Keratinocyte (primary cell): ENCODE results near the gene ANKRD10. TPM values are rescaled to one million over a fixed set of nuclear protein-coding genes. Genes with fewer than 3 reads are reported as not detected.

ENCODE experiments used
- DNase-seq: peaks from one replicate; pipeline ENCODE4 v3.0.0-alpha.2; 2011; ENCODE audit warnings: low read depth, missing footprints, low spot score
- FAIRE-seq: peaks from 2 replicates; lab custom pipeline; 2011; peaks lifted over from hg19 to GRCh38; lab: Jason Lieb, UNC
- H2AFZ ChIP-seq: 2 replicates; pipeline ENCODE4 v1.6.0; 2012; ENCODE audit warnings: low read length, control low read depth, inconsistent platforms; ENCODE audit not compliant: control insufficient read depth
- H3K27ac ChIP-seq: 2 replicates; pipeline ENCODE4 v1.5.1; 2011; ENCODE audit warnings: low read length; ENCODE audit not compliant: control insufficient read depth, insufficient read depth
- H3K27me3 ChIP-seq: 3 replicates; pipeline ENCODE4 v1.6.0; 2011; ENCODE audit warnings: low read length; ENCODE audit not compliant: control insufficient read depth, insufficient read depth; ENCODE audit errors: extremely low read depth
- H3K36me3 ChIP-seq, 2 experiments: 2 replicates in 1 of 2; 3 replicates in 1 of 2; pipeline ENCODE4 v1.5.1; 2011; ENCODE audit warnings: low read length in 2 of 2, mild to moderate bottlenecking in 1 of 2; ENCODE audit not compliant: control insufficient read depth in 2 of 2, insufficient read depth in 2 of 2; ENCODE audit errors: extremely low read depth in 1 of 2
- H3K4me1 ChIP-seq: 3 replicates; pipeline ENCODE4 v1.5.1; 2011; ENCODE audit warnings: low read length; ENCODE audit not compliant: control insufficient read depth, insufficient read depth; ENCODE audit errors: extremely low read depth
- H3K4me2 ChIP-seq: 3 replicates; pipeline ENCODE4 v1.6.0; 2011; ENCODE audit warnings: low read depth, low read length; ENCODE audit not compliant: control insufficient read depth, insufficient read depth; ENCODE audit errors: extremely low read depth
- H3K4me3 ChIP-seq, 3 experiments: fragments of 200-600 bp in 1 of 3; sonication (generic) in 1 of 3; 2 replicates in 2 of 3; 3 replicates in 1 of 3; pipeline ENCODE4 v1.5.1; 2011 to 2016; ENCODE audit warnings: low read length in 3 of 3, mild to moderate bottlenecking in 3 of 3, control low read depth in 2 of 3, inconsistent platforms in 1 of 3, low read depth in 1 of 3, mixed read lengths in 1 of 3, mixed run types in 1 of 3, moderate library complexity in 1 of 3; ENCODE audit not compliant: control insufficient read depth in 2 of 3, insufficient read depth in 2 of 3; ENCODE audit errors: extremely low read depth in 1 of 3
- H3K79me2 ChIP-seq: 2 replicates; pipeline ENCODE4 v1.6.0; 2012; ENCODE audit warnings: low read length; ENCODE audit not compliant: control insufficient read depth, insufficient read depth
- H3K9ac ChIP-seq: 3 replicates; pipeline ENCODE4 v1.6.0; 2011; ENCODE audit warnings: low read length; ENCODE audit not compliant: control insufficient read depth, insufficient read depth; ENCODE audit errors: extremely low read depth
- H3K9me1 ChIP-seq: 3 replicates; pipeline ENCODE4 v1.6.0; 2011; ENCODE audit warnings: low read length; ENCODE audit not compliant: control insufficient read depth, insufficient read depth; ENCODE audit errors: extremely low read depth
- H3K9me3 ChIP-seq: 2 replicates; pipeline ENCODE4 v1.5.1; 2012; ENCODE audit warnings: low read depth, low read length; ENCODE audit not compliant: control insufficient read depth
- H4K20me1 ChIP-seq: 3 replicates; pipeline ENCODE4 v1.6.0; 2011; ENCODE audit warnings: low read length; ENCODE audit not compliant: control insufficient read depth, insufficient read depth; ENCODE audit errors: extremely low read depth
- EZH2 ChIP-seq: IDR thresholded peaks from one replicate; pipeline ENCODE4 v1.6.1; 2012; ENCODE audit warnings: inconsistent platforms, mild to moderate bottlenecking, low read length, moderate library complexity
- dilution Hi-C: fragments of 300-500 bp; cut with MboI; formaldehyde crosslinking; loops from one replicate; pipeline ENCODE4 v1.7.0; 2020; ENCODE audit warnings: low sequenced_read_pairs; ENCODE audit not compliant: extremely low pct_ligation_motif_present
- polyA plus RNA-seq, 5 experiments: library from polyadenylated mRNA; depleted of rRNA in 3 of 5; stranded (reverse) in 3 of 5; stranded (forward) in 1 of 5; unstranded in 1 of 5; fragments of >200 nt; gene quantifications; 1 replicate in 1 of 5; 2 replicates in 3 of 5; 3 replicates in 1 of 5; pipeline versions ENCODE4 v1.2.1 to v1.2.3, GENCODE V29; 2011 to 2012; ENCODE audit warnings: missing spikeins in 2 of 5, low read depth in 1 of 5, low replicate concordance in 1 of 5
- TF ChIP-seq, protein P1 (sequence below), 3 experiments: IDR thresholded peaks in 1 of 3; conservative IDR thresholded peaks in 1 of 3; optimal IDR thresholded peaks in 1 of 3; 2 replicates in 2 of 3; 3 replicates in 1 of 3; pipeline versions ENCODE3 to v1.5.1; 2011; ENCODE audit warnings: low read length in 3 of 3, mild to moderate bottlenecking in 3 of 3, moderate library complexity in 2 of 3, control low read depth in 1 of 3, inconsistent platforms in 1 of 3; ENCODE audit not compliant: insufficient read depth in 2 of 3; ENCODE audit errors: extremely low read depth in 1 of 3

Gene ANKRD10
- polyA plus RNA-seq, 1 donor (not counting 4 experiments of a cell fraction or from before 2014, with no cell fraction given): 58.1 TPM

DNA sequence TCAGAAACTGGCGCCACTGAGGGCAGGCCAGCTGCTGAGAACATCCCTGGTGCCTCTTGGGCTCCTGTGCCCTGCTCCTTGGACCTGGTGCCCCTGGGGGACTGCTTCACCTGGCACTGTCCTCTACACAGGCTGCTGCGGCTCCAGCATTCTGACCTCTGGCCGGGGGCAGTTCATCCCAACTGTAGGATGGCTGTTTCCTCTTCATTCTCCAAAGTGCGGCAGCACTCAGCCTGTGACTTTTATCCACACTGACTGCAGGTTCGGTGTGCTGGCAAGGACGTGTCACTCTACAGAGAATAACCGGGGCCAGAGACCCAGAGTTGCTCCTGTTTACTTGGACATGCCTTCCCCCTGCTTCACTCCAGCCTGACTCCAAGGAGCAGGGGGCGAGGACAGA is 7.6 kb upstream of the ANKRD10 start:
- Histone ChIP-seq H3K36me3 (no peaks in the 10 kb centered on the region), H2AFZ (no peak overlapping the region), H3K9ac (no peak overlapping the region), H3K79me2 (no peaks in the 10 kb centered on the region), H3K4me3 (no peak overlapping the region), H3K9me1 (no peaks in the 10 kb centered on the region), H3K4me2 (no peak overlapping the region), H3K27me3 (peaks cover 3% of the 10 kb centered on the region), H4K20me1 (no peaks in the 10 kb centered on the region), H3K4me1 (no peaks in the 10 kb centered on the region), H3K9me3 (no peaks in the 10 kb centered on the region), H3K27ac (no peak overlapping the region)
- dilution Hi-C loops: no loop called here
- DNase-seq (no peak), FAIRE-seq (no peak)
- TF ChIP-seq EZH2: no peak
- TF ChIP-seq, protein P1, sequence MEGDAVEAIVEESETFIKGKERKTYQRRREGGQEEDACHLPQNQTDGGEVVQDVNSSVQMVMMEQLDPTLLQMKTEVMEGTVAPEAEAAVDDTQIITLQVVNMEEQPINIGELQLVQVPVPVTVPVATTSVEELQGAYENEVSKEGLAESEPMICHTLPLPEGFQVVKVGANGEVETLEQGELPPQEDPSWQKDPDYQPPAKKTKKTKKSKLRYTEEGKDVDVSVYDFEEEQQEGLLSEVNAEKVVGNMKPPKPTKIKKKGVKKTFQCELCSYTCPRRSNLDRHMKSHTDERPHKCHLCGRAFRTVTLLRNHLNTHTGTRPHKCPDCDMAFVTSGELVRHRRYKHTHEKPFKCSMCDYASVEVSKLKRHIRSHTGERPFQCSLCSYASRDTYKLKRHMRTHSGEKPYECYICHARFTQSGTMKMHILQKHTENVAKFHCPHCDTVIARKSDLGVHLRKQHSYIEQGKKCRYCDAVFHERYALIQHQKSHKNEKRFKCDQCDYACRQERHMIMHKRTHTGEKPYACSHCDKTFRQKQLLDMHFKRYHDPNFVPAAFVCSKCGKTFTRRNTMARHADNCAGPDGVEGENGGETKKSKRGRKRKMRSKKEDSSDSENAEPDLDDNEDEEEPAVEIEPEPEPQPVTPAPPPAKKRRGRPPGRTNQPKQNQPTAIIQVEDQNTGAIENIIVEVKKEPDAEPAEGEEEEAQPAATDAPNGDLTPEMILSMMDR (optimal IDR thresholded peaks at IDR 0.05 in 1 of 3, IDR thresholded peaks at IDR 0.05 in 1 of 3, conservative IDR thresholded peaks at IDR 0.05 in 1 of 3; ENCODE audit: extremely low read depth in 1 of 3, insufficient read depth in 2 of 3, low read length in 3 of 3): no peak

DNA sequence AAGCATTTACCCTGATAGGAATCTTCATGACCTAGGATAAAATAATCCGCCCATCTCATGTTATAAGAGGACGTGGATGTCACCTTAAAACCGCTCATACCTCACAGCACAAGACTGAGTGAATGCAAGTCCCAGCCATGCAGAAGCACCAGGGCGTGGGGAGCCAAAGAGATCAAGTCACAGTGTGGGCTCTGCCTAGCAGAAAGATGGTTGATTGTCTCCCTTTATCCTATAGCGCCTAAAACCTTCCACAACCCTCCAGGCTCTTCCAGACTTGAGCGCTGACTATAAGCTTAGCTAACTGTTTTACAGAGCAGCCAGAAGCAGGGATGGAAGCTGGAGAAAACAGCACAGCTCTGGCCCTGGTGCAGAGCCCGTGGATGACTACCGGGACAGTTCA is 6.8 kb upstream of the ANKRD10 start:
- no peak for TF ChIP-seq EZH2
- TF ChIP-seq, protein P1 (optimal IDR thresholded peaks at IDR 0.05 in 1 of 3, IDR thresholded peaks at IDR 0.05 in 1 of 3, conservative IDR thresholded peaks at IDR 0.05 in 1 of 3; ENCODE audit: extremely low read depth in 1 of 3, insufficient read depth in 2 of 3, low read length in 3 of 3): no peak
- FAIRE-seq: no peak
- Histone ChIP-seq H3K4me3 (no peak overlapping the region), H3K4me2 (no peak overlapping the region), H3K9ac (no peak overlapping the region), H2AFZ (no peak overlapping the region), H4K20me1 (no peaks in the 10 kb centered on the region), H3K27me3 (peaks cover 3% of the 10 kb centered on the region), H3K9me3 (no peaks in the 10 kb centered on the region), H3K9me1 (no peaks in the 10 kb centered on the region), H3K4me1 (no peaks in the 10 kb centered on the region), H3K27ac (no peak overlapping the region), H3K36me3 (no peaks in the 10 kb centered on the region), H3K79me2 (no peaks in the 10 kb centered on the region)
- no peak for DNase-seq
- dilution Hi-C loops: no loop called here
